Right hindlimb (tissue), 1 donor: ENCODE data around the gene BMF.
"Not testable (repeated sequence)": the region's sequence is repeated elsewhere in the genome, so short reads cannot be mapped to it uniquely, and the experiment has no call there.

Experiments used
- DNase-seq: peaks from one replicate; pipeline ENCODE4 v3.0.0-alpha.2; 2018

The BMF gene

DNA sequence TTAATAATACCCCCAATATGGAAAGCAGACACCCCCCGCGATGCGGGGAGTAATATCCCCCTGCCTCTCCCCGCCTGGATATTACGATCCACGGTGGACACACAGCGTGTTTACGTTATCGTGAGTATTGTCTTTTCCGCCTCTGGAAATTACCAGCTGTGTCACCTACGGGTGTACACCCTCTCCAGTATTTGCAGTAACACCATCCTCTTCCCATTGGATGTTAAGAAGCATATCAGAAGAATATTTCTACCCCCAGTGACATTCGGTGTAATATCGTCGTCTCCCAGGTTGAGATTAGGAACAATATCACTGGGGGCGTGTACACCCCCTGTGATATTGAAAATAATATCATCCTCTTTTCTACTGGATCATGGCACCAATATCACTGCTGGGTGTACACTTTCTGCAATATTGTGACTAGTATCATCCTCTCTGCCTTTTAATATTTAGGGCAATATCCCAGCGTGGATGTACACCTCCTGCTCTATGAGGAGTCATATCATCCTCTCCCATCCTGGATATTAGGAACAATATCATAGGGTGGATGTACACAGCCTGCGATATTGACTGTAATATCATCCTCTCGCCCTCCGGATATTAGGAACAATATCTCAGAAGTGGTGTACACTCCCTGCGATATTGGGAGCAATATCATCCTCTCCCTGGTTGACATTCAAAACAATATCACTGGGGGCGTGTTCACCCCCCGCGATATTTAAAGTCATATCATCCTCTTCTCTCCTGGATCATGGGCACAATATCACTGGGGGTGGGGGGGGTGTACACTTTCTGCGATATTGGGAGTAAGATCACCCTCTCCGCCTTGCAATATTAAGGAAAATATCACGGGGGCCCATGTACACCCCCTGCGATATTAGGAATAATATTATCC lies 20.3 kb upstream of the BMF start:
- no peak for DNase-seq

DNA sequence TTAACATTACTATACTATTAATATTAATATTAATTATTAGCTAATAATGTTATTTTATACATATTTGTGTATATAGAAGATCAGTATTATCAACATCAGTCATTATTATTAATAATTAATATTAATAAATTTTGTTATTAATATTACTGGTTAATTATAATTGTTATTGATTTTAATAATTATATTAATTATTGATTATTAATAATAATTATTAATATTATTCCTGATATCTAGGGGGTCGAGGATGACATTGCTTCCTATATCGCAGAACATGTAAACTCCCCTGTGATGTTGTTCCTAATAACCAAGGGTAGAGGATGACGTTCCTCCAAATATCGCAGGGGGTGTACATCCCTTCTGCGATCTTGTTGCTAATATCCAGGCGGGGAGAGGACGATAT lies 17.3 kb upstream of the BMF start:
- DNase-seq = no peak

DNA sequence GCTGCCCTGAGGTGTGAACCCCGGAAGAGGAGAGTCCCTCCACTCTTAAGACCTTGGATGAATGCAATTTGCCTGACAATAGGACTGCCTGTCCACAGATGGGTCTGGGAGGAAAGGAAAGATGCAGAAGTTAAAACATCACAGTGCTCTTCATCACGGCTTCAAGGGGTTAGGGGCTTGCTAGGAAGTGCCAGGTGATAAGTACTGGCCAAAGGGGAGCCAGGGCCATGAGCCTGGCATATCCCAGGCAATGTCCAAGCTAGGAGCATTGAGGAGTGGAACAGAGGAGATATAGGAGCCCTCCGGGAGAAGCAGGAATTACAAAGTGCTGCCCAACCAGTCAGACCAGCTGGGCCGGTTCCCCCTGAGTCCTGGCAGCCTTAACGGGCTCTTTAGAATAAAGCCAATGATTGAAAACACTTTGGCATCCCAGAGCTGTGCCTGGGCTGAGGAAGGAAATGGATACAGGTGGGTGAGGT lies 16.2 kb upstream of the BMF start:
- DNase-seq = not testable (repeated sequence)

DNA sequence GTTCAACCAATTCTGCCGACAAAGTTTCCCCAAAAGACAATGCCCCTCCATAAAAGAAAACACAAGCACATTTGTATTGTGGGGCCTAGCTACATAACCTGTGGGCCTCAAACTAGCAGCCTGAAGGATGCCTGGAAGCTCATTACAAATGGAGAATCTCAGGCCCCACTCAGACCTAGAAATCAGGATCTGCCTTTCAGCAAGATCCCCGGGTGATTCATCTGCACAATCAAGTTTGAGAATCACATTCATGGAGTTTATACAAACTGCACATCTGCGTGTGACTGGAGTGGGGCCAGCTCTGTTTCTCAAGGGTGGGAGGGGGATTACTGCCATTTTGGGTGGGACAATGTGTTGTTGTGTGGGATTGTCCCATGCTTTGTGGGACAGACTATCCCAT lies 15.7 kb upstream of the BMF start:
- DNase-seq = not testable (repeated sequence)

DNA sequence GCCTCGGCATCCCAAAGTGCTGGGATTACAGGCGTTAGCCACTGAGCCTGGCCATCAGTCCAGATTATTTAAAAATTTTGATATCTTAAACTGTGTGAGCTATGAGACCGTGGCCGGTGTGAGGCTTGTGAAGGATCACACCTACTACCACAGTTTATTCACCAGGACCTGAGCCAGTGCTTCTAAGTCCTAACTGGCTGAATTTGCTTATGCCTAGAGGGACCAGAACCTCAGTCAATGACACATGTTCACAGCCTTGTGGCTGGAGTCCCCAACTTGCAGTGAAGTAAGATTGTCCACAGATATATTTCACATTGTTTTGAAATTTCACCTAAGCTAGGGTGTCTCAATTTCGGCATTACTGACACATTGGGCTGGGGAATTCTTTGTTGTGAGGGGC lies 15.2 kb upstream of the BMF start:
- DNase-seq = not testable (repeated sequence)

DNA sequence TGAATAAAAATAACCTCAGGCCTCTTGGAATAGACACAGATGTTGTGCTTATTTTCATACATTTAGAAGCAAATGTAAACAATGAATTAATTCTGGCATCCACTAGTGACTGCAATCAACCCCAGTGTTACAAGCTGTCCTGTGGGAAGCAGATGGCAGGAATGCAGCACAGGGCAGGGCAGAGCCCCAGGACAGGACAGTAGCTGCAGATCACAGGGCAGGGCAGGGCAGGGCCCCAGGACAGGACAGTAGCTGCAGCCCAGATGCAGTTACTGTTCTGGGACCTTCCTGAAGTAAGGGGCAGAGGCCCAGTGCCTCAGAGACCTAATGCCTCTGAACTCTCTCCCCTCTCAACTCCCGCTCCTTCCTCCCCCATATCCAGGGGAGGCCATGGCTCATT lies 14.3 kb upstream of the BMF start:
- not testable (repeated sequence) for DNase-seq

DNA sequence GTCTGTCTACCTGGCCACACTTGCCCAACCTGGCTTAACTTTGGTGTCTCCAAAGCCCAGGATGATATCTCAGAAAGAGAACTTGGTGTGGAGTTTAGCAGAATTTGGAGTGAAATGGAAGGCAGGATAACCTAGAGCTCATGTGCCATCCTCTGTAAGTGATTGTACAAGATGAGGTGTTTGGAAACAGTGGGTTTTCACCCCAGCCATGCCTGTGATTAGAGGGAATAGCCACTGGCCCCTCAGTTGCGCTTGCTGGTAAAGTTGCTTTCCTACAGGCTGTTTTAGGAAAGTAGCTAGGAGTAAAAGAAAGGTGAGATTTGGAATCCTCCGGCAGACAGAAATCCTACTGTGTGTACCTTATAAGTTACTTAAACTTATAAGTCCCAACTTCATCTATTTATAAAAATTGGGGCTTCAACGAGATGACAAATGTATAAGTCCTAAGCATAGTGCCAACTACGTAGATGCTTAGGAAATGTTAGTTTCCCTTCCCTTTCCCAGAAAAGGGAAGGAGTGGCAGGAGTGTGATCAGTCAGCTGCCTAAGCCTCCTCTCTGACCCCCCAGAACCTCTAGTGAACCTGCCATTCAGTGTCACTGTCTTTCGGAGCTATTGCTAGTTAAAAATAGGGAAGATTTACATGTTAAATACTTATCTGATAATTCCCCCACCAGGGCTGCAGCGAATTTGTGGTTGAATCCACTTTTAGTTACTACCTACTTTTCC lies 13.4 kb upstream of the BMF start:
- no peak for DNase-seq

DNA sequence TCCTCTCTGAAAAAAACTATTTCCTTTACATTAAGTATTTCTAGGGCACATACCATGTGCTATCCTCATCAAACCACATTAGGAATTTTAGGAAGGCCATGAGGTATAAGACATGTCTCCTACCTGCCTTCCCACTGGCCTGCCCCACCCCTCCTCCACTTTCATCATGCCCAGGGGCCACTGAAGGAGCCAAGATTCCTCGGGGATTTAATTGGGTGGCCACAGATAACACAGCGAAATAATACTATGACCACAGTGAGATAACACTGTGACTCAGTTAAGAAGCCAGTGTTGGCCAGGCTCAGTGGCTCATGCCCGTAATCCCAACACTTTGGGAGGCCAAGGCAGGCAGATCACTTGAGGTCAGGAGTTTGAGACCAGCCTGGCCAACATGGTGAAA lies 9.8 kb upstream of the BMF start:
- DNase-seq = no peak

DNA sequence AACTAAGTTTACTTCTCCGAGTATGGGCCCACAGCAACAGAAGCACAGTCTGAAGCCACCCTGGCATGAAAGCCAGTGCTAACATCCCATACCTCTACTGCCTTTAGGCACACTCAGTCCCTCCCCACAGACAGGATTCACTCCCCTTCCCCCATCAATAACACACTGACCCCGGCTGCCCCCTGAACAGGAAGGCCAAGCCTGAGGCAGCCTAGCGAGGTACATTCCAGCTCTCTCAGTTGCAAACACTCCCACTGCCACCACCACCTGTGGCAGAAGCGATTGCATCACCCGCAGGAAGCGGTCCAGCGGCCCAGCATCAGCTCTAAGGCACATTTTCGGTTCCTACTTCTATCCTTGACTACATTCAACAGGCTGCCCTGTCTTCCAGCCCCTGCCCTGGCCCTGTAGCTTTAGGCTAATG lies 7.0 kb upstream of the BMF start:
- no peak for DNase-seq

DNA sequence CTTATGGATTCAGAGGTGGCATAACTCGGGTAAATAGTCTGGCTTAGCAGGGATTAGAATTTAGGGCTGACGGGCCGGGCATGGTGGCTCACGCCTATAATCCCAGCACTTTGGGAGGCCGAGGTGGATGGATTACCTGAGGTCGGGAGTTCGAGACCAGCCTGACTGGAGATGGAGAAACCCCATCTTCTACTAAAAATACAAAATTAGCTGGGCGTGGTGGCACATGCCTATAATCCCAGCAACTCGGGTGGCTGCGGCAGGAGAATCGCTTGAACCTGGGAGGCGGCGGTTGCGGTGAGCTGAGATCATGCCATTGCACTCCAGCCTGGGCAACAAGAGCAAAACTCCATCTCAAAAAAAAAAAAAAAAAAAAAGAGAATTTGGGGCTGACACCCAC lies 6.4 kb upstream of the BMF start:
- DNase-seq = not testable (repeated sequence)

DNA sequence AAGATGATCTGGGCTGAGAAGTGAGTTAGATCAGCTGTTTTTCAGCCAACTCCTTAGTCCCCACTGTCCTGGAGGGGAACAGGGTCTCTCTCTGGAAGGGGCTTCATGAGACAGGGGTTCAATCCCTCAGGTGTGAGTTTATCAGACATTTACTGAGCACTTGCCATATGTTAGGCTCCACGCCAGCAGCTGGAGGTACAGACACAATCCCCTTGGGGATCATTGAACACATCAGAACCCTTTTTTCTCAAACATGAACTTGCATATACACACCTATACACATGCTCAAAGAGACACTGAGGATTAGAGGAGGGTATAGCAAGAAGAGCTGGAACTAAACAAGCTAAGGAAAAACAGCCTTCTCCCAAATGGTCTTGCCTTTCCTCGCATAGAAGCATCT lies 5.5 kb upstream of the BMF start:
- no peak for DNase-seq

DNA sequence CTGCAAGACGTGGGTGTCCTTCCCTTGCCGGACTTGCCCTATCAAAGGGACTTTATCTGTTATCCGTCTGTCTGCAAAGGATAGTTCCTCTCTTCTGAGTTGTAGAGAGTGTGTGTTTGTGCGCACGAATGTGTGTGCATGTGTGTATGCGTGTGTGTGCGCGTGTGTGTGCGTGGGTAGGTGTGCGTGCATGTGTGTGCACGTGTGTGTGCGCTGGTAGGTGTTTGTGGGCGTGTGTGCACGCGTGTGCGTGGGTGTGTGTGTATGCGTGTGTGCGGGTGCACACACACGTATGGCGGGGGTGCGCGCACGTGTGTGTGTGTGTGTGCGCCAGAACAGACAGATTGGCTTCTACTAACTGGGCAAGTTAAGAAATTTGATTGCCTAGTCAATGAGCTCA lies 4.1 kb upstream of the BMF start:
- no peak for DNase-seq

DNA sequence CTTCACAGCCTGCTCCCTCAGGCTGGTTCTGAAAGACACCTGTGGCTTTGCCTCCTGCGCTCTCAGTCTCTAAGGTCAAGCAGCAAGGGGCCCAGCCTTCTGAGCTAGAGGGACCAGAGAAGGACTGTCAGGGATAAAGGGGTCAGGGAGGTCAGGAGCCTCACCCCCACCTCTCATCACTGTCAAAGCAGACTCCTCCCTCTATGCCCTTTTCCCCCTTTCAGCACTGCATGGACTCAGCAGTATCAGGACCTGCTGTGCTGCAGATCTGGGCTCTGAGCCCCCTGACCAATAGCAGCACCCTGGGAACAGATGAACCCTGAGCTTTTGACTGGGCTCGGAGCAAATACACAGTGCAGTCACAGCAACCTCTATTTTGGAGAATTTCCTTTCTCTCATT lies 3.2 kb upstream of the BMF start:
- no peak for DNase-seq

DNA sequence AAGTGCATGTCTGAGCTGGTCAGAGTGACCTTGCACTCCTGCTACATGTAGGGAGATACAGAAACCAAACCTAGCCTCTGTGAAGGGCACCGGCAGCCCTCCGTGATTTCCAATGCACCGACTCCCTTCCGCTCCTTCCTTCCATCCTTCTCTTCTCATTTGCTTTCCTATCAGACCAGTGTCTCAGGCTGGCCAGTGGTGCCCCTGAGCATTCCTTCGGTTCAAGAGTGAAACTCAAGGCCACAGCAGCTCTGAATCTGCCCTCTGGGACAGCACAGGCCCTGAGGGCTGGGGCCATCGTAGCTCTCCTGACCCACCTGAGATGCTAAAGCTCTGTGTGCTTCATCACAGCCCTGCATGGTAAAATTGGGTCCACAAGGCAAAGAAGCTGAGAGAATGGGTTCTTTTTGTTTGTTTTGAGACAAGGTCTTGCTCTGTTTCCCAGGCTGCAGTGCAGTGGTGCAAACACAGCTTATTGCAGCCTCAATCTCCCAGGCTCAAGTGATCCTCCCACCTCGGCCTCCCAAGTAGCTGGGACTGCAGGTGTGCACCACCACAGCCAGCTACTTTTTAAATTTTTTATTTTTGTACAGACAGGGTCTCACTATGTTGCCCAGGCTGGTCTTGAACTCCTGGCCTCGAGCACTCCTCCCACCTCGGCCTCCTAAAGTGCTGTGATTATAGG lies 2.3 kb upstream of the BMF start:
- DNase-seq = no peak

DNA sequence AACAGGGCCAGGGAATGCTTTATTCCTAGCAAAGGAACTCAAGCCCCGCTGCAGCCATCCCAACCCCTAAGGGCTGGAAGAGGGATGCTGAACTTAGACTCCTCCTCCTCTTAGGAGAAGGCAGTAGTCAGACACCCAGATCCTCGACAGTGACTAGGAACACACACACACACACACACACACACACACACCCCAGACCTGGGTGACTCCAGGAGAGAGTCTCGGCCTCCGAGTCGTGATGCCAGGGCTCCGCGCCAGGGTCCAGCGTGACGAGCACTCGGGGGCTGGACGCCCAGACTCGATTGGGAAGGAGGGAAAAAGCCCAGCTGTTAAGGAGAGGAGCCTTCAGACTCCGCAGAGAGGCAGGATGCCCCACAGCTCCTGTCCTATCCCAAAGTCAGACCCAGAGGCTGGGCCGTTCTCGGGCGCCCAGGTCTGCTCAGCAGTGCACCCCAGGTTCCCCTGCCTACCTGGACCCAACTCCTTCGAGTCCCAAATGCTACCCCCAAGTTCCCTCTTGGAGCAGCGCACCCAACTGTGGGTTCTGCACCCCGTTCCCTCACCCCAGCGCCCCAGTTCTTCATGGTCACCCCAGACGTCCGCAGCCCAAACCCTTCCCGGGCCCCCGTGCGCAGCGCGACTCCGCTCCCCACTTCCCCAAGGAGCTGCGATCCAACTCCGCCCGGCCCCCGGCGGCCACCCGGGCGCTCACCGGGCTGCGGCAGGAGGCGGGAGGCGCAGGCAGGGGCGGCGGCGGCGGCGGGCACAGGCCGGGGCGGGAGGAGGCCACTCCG lies 421 bp downstream of the BMF start:
- peak; percentile 87 for DNase-seq

DNA sequence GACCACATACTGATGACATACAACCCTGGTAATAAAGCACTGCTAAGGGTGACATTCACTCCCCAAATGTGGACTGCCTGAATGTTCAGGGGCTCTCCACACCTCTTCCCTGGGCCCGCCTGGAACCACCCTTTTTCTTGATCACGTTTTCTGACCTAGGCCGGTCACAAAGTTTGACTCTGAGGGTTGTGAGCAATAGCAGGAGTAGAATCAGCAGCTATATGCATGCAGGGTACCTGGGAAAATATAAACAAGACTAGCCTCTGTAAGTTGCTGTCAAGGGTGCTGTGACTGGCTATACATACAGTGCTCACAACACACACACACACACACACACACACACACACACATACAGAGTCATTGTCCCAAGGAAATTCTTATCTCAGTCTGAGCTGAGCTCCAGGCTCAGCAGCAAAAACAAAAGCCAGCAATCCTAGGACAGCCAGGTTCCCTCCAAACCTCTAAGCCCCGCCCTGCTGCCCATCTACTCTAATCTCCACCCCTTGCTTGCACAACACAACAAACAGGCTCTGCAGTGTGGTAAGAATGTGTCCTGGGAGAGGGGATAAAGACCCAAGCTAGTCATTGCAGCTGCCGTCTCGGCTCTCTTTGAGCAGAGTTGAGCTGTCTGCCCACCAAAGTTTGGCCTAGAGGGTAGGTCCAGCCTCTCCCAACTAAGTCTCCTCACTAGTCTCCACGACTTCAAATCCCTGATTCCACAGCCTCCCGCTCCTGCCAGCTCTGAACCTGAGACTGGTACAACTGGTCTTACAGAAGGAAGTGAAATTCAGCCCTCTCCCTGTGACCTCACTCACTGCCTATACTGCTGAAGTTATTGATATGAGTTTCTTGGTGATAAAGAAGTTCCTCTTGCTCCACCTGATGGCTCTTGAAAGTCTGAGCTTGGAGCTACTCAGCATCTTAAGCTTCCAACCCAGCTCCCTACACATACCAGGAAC lies 2.2 kb downstream of the BMF start:
- DNase-seq = peak; percentile 49

DNA sequence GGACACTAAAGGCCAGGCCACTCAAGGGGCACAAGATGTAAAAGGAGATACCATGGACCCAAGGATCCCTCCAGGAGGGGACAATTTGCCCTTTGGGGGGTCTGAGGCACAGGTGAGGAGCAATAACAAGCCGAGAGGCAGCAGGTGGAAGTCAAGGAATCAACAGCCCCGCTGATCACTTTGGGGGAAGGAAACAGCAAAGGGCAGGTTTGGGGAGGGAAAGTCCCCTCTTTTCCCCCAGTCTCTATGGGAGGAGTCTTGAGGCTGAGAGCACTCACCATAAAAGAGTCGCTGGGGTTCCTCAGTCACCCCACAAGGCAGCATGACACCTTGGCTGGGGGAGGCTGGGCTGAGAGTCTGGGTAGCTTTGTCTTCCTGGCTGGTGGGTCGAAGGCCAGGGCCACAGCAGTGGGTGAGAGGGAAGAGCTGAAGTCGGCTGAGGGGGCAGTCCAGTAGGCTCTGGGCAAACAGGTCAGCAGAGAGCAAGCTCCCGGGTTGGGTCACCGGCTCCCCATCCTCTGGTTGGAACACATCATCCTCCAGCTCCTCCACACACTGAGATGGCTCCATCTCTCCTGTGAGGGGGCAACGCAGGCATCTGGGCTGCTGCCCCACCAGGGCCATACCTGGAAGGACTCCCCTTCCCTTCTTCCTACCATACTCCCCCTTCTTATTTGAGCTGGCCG lies 3.0 kb downstream of the BMF start:
- DNase-seq = no peak

DNA sequence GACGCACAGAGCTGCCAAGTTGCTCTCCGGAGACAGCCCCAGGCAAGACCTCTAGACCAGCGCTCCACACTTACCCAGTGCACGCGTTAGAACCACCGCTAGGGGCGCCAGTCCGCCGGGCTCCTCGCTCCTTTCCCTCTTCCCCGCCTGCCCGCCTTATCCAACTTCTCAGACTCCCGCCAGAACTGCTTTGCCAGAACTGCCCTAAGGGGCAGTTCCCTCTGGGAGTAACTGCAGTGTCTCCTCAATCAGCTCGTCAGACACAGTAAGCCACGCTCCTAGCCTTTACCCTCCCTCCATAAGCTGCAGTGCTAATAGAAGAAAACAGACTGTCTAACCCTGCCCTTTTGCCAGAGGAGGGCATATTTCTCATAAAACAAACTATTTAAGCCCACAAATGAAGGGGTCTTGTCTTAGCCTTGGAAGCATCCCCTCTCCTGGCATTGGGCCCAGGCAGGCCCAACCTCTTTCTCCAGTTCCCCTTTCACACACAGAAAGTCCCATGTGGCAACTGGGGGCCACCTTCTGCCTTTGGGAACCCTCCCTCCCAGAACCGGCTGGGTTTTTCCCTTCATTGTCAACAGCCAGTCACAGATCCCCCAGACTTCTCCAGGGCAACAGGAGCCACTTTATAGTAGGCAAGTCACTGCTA lies 3.7 kb downstream of the BMF start:
- DNase-seq = peak; percentile 94

DNA sequence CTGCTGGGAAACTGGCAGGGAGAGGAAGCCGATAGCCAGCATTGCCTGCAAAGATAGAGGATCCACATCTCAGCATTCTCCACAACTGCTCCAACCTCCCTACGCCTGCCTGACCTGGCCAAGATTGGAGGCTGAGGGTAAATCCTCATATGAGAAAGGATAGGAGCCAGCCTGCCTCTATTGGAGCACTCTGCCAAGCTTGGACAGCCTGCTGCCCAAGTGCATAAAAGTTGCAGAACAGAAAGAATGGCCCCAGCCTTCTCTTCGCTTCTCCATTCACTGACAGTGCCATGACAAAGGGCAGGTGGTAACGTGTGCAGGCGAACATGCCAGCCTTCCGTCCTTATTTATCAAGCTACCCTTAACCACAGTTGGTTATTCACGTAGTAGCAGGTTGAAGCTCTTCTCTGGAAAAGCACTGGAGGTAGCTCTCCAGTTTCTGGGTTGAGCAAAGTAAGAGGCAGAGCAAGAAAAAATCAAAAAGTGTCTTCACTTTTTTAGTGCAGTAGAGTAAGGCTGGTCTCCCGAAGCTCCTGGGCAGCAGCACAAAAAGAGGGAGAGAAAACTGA lies 4.3 kb downstream of the BMF start:
- DNase-seq = no peak

DNA sequence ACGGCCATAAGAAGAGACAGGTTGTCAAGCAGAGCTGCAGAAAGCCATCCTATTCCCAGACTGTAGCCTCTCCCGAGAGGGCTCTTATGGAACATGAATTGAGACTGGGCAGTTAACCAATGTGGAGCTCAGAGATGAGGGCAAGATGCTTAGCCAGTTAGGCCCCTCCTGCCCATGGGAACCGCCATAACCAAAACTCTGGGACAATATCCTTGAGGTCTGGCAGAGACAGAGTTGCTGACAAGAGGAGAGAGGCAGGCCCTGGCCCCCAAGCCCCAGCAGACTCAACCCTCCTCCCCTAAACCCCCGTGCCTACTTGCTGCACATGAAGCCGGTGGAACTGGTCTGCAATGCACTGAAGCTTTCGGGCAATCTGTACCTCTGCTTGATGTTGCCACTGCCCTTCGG lies 4.8 kb downstream of the BMF start:
- no peak for DNase-seq
